Heart left ventricle (tissue), 16 donors: ENCODE measurements around the gene NKTR. TPM values are rescaled to one million over a fixed set of nuclear protein-coding genes. Genes with fewer than 3 reads are reported as not detected.

Source experiments
- ATAC-seq, 4 donors: fragments of 200-7000 bp; cut with Tn5 transposase; one replicate each; pipeline ENCODE4 v1.9.1; 2020 to 2022; ENCODE audit warnings: moderate library complexity in 4 of 4, mild to moderate bottlenecking in 3 of 4, moderate number of reproducible peaks in 1 of 4
- DNase-seq, 5 donors: peaks; one replicate each; pipeline ENCODE4 v3.0.0-alpha.2; 2020
- H3K27ac ChIP-seq, 12 donors: fragments of 200-600 bp; sonication (generic) in 4 of 12; one replicate each; pipeline versions ENCODE4 v1.5.0 to v1.8.0; 2016 to 2022; ENCODE audit warnings: mild to moderate bottlenecking in 2 of 12
- H3K27me3 ChIP-seq, 9 donors: fragments of 200-600 bp; sonication (generic) in 2 of 9; one replicate each; pipeline versions ENCODE4 v1.5.1 to v1.8.0; 2016 to 2022; ENCODE audit warnings: mild to moderate bottlenecking in 3 of 9
- H3K36me3 ChIP-seq, 9 donors: fragments of 200-600 bp; sonication (generic) in 2 of 9; one replicate each; pipeline versions ENCODE4 v1.5.0 to v1.8.0; 2018 to 2022; ENCODE audit warnings: mild to moderate bottlenecking in 2 of 9
- H3K4me1 ChIP-seq, 12 donors: fragments of 200-600 bp; sonication (generic) in 4 of 12; one replicate each; pipeline versions ENCODE4 v1.5.0 to v1.8.0; 2016 to 2022; ENCODE audit warnings: mild to moderate bottlenecking in 3 of 12
- H3K4me3 ChIP-seq, 12 donors: fragments of 200-600 bp; sonication (generic) in 4 of 12; one replicate each; pipeline versions ENCODE4 v1.5.0 to v1.8.0; 2017 to 2022; ENCODE audit warnings: mild to moderate bottlenecking in 9 of 12, moderate library complexity in 4 of 12
- H3K9me3 ChIP-seq, 12 donors: fragments of 200-600 bp; sonication (generic) in 4 of 12; one replicate each; pipeline versions ENCODE4 v1.5.0 to v1.8.0; 2016 to 2022; ENCODE audit warnings: mild to moderate bottlenecking in 1 of 12
- POLR2A ChIP-seq, 2 donors: fragments of 450-650 bp; IDR thresholded peaks; one replicate each; pipeline ENCODE4 v1.6.1; 2017; ENCODE audit warnings: antibody characterized with exemption in 2 of 2, mild to moderate bottlenecking in 2 of 2, moderate library complexity in 2 of 2
- WGBS, 4 donors: extraction: QIAGEN DNeasy Blood & Tissue Kit in 2 of 4; methylation state at CpG; one replicate each; pipeline versions ENCODE4 v1.1.5 to v1.1.7; 2013 to 2018; 5-methylcytosine and 5-hydroxymethylcytosine counted together
- intact Hi-C, 10 donors: fragments of 100-400 bp; cut with DNase I; formaldehyde crosslinking; loops; one replicate each; pipeline versions ENCODE4 v1.11.1 to v1.14.2; 2022
- polyA plus RNA-seq, 2 donors: library from polyadenylated mRNA; stranded (reverse); fragments of 200-250 nt; gene quantifications; one replicate each; pipeline ENCODE4 v1.2.3, GENCODE V29; 2013
- total RNA-seq, 9 donors: library from RNA; depleted of rRNA in 2 of 9; stranded (reverse); fragments of >200 nt in 2 of 9; fragmentation: NEBNext Ultra II Directional in 3 of 9; extraction: Animal tissue kit (Norgen Biotek cat#: 25700) in 3 of 9; gene quantifications; one replicate each; pipeline versions ENCODE4 v1.1.0 to v1.2.4, GENCODE V29; 2016 to 2023
- TF ChIP-seq, protein P1 (sequence below), 12 donors: fragments of 200-600 bp; sonication (generic) in 4 of 12; IDR thresholded peaks; one replicate each; pipeline versions ENCODE4 v1.5.0 to v1.8.0; 2018 to 2022; ENCODE audit warnings: antibody characterized with exemption in 12 of 12, mild to moderate bottlenecking in 5 of 12
- donor health status: ischemic (EF 13 %, LVEDD 7.1; RV severe dilation, severe dysfunction).
- donor health status: healthy with polysubstance abuse.
- donor health status: DM: no; HTN: yes; CAD: no.
- donor health status: DM: no; HTN: no; CAD: no.
- donor health status: ischemic (EF 25% LVEDD 6.9; RV normal size, moderate dysfunction).
- donor health status: ischemic (EF 25% LVEDD 5.7; RV mildly dilated, moderate dysfunction).
- donor health status: healthy.
- donor health status: DM: yes; HTN: yes; CAD: no.
- donor health status: ischemic (EF 35%, LVEDD 5.7; RV mildly dilated, moderate dysfunction).
- donor health status: nonischemic (EF 11% LVEDD 7.7; RV severe dilation, severe dysfunction).
- donor health status: DM: yes; HTN: yes; CAD: no.
- donor health status: PGD.
- donor health status: ischemic (EF 29% LVEDD 5.4; RV normal size, mild dysfunction).
- donor health status: nonischemic (EF 23%, LVEDD 6.1; RV moderate dilation, normal function).

NKTR gene
- total and polyA plus RNA-seq, 11 donors: 10.7 to 40.6 (median 20.9) TPM

DNA sequence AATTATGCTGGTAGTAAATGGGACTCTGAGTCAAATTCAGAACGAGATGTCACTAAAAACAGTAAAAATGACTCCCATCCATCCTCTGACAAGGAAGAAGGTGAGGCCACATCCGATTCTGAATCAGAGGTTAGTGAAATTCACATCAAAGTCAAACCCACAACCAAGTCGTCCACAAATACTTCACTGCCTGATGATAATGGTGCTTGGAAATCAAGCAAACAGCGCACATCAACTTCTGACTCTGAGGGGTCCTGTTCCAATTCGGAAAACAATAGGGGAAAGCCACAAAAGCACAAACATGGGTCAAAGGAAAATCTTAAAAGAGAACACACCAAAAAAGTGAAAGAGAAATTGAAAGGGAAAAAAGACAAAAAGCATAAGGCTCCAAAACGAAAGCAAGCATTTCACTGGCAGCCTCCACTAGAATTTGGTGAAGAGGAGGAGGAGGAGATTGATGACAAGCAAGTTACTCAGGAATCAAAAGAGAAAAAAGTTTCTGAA lies 37.9 kb downstream of the NKTR start:
- Histone ChIP-seq H3K4me3 (no peak overlapping the region), H3K36me3 (peaks cover 0 to 100% (median 98%) of the 10 kb centered on the region in 9 donors), H3K4me1 (peaks cover 0 to 47% (median 9%) of the 10 kb centered on the region in 12 donors), H3K27me3 (no peaks in the 10 kb centered on the region), H3K9me3 (no peaks in the 10 kb centered on the region), H3K27ac (peak overlapping the region in 3 of 12 donors; percentile 2 to 79 (median 3))
- WGBS, 4 donors: 65 to 78% (median 72%) methylated on average over 6 of the region's 6 CpGs
- intact Hi-C loops: no loop called here
- DNase-seq: no peak
- ATAC-seq: no peak
- TF ChIP-seq, protein P1, sequence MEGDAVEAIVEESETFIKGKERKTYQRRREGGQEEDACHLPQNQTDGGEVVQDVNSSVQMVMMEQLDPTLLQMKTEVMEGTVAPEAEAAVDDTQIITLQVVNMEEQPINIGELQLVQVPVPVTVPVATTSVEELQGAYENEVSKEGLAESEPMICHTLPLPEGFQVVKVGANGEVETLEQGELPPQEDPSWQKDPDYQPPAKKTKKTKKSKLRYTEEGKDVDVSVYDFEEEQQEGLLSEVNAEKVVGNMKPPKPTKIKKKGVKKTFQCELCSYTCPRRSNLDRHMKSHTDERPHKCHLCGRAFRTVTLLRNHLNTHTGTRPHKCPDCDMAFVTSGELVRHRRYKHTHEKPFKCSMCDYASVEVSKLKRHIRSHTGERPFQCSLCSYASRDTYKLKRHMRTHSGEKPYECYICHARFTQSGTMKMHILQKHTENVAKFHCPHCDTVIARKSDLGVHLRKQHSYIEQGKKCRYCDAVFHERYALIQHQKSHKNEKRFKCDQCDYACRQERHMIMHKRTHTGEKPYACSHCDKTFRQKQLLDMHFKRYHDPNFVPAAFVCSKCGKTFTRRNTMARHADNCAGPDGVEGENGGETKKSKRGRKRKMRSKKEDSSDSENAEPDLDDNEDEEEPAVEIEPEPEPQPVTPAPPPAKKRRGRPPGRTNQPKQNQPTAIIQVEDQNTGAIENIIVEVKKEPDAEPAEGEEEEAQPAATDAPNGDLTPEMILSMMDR (IDR thresholded peaks at IDR 0.05): no peak
- no peak for TF ChIP-seq POLR2A (IDR thresholded peaks at IDR 0.05)

DNA sequence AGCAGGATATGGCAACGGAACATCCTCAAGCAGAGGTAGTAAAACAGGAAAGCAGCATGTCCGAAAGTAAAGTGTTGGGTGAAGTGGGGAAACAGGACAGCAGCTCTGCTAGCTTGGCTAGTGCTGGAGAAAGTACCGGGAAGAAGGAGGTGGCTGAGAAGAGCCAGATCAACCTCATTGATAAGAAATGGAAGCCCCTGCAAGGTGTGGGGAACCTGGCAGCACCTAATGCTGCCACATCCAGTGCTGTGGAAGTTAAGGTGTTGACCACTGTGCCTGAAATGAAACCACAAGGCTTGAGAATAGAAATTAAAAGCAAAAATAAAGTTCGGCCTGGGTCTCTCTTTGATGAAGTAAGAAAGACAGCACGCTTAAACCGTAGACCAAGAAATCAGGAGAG lies 38.7 kb downstream of the NKTR start:
- H3K4me3 ChIP-seq: no peak overlapping the region
- H3K4me1 ChIP-seq: peaks cover 0 to 42% (median 9%) of the 10 kb centered on the region in 12 donors
- intact Hi-C loops: no loop called here
- H3K27ac ChIP-seq: peak overlapping the region in 4 of 12 donors; percentile 2 to 79 (median 8)
- 67 to 80% (median 75%) methylated on average over 6 of the region's 6 CpGs for WGBS, 4 donors
- no peak for DNase-seq
- no peaks in the 10 kb centered on the region for H3K27me3 ChIP-seq
- peaks cover 0 to 100% (median 98%) of the 10 kb centered on the region in 9 donors for H3K36me3 ChIP-seq
- H3K9me3 ChIP-seq: no peaks in the 10 kb centered on the region
- ATAC-seq: peak in 2 of 4 donors; percentile 22 to 39
- no peak for TF ChIP-seq POLR2A (IDR thresholded peaks at IDR 0.05)
- TF ChIP-seq, protein P1 (IDR thresholded peaks at IDR 0.05): no peak

DNA sequence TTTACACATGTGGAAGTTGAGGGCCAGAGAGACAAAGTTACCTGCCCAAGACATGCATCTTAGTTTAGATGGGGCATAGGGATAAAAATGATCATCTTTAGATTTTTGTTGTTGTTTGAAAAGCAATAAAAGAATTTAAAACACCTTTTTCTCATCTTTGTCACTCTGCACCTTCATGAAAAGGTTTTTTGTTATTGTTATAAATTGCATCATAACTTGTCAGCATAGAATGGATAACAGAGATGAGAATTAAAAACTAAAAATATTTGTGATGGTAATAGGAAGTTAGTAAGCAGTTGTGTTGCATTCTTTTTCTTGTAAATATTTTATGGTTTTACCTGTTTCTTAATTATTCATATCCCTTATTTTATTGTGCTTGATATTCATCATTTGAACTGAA lies 39.6 kb downstream of the NKTR start:
- Histone ChIP-seq H3K27me3 (no peaks in the 10 kb centered on the region), H3K4me3 (no peak overlapping the region), H3K4me1 (peaks cover 0 to 34% (median 9%) of the 10 kb centered on the region in 12 donors), H3K27ac (peak overlapping the region in 1 of 12 donors; percentile 79), H3K36me3 (peaks cover 0 to 100% (median 98%) of the 10 kb centered on the region in 9 donors), H3K9me3 (no peaks in the 10 kb centered on the region)
- ATAC-seq (no peak), DNase-seq (no peak)
- TF ChIP-seq, protein P1 (IDR thresholded peaks at IDR 0.05): no peak
- TF ChIP-seq POLR2A (IDR thresholded peaks at IDR 0.05): no peak
- intact Hi-C loops: no loop called here

DNA sequence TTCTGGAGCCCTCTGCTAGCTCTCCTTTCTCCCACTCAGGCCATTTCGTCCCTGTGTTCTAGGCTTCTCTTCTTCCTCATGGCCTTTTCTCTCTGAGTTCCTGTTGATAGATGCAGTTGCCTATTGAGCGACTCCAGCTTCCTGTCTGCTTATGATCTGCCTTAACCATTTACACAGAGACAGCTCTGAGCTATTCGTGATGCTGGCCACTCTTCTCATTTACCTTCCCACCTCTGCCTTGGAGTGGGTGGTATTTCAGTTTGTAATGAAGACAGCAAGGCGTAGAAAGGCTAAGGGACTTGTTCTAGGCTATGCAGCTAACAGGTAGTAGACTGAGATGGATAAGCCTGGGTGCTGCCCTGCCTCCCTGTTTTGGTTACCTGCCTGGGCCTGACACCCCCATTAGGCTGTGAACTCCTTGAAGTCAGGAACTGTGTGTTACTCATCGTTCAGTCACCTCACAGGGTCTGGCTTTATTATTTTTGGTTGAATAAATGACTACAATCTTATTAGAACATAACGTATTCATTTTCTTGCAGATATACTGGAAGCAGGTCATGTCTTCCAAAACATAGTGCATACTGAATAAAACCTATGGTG lies 40.4 kb downstream of the NKTR start:
- Histone ChIP-seq H3K27ac (no peak overlapping the region), H3K36me3 (peaks cover 0 to 100% (median 98%) of the 10 kb centered on the region in 9 donors), H3K4me1 (peaks cover 0 to 34% (median 9%) of the 10 kb centered on the region in 12 donors), H3K27me3 (no peaks in the 10 kb centered on the region), H3K4me3 (no peak overlapping the region), H3K9me3 (no peaks in the 10 kb centered on the region)
- WGBS, 4 donors: 65 to 87% (median 74%) methylated on average over 6 of the region's 6 CpGs
- intact Hi-C loops: no loop called here
- no peak for ATAC-seq
- TF ChIP-seq POLR2A (IDR thresholded peaks at IDR 0.05): no peak
- TF ChIP-seq, protein P1 (IDR thresholded peaks at IDR 0.05): no peak
- no peak for DNase-seq
